GM10847 (cell line): ENCODE results near the gene AUTS2.

Experiments used
- POLR2A ChIP-seq: IDR thresholded peaks from 2 replicates; pipeline ENCODE4 v1.6.1; 2011; ENCODE audit not compliant: insufficient read length; ENCODE audit errors: extremely low read depth

AUTS2 gene

GRCh38 chr7:69735582-69735981 lies 137.3 kb downstream of the AUTS2 start:
- no peak for TF ChIP-seq POLR2A

GRCh38 chr7:69736126-69736810 lies 138.0 kb downstream of the AUTS2 start:
- TF ChIP-seq POLR2A, result no peak

GRCh38 chr7:69738396-69738951 lies 140.2 kb downstream of the AUTS2 start:
- TF ChIP-seq POLR2A, result no peak

- no peak for TF ChIP-seq POLR2A
Observed at GRCh38 chr7:69739190-69739589, 140.9 kb downstream of the AUTS2 start.

GRCh38 chr7:69739931-69740431 lies 141.7 kb downstream of the AUTS2 start:
- TF ChIP-seq POLR2A, result no peak

GRCh38 chr7:69742237-69742636 lies 144.0 kb downstream of the AUTS2 start:
- TF ChIP-seq POLR2A, result no peak

GRCh38 chr7:69743436-69743835 lies 145.2 kb downstream of the AUTS2 start:
- TF ChIP-seq POLR2A, result no peak

- no peak for TF ChIP-seq POLR2A
Observed at GRCh38 chr7:69744026-69744425, 145.8 kb downstream of the AUTS2 start.

- no peak for TF ChIP-seq POLR2A
Observed at GRCh38 chr7:69746383-69746782, 148.1 kb downstream of the AUTS2 start.

- no peak for TF ChIP-seq POLR2A
Observed at GRCh38 chr7:69747144-69747543, 148.9 kb downstream of the AUTS2 start.

GRCh38 chr7:69748530-69748929 lies 150.3 kb downstream of the AUTS2 start:
- no peak for TF ChIP-seq POLR2A

GRCh38 chr7:69749372-69749979 lies 151.2 kb downstream of the AUTS2 start:
- no peak for TF ChIP-seq POLR2A

GRCh38 chr7:69749994-69750393 lies 151.7 kb downstream of the AUTS2 start:
- no peak for TF ChIP-seq POLR2A

- TF ChIP-seq POLR2A, result no peak
Observed at GRCh38 chr7:69751026-69751425, 152.8 kb downstream of the AUTS2 start.

GRCh38 chr7:69753981-69754380 lies 155.7 kb downstream of the AUTS2 start:
- no peak for TF ChIP-seq POLR2A

- no peak for TF ChIP-seq POLR2A
Observed at GRCh38 chr7:69754476-69754875, 156.2 kb downstream of the AUTS2 start.
